Measurements from ENCODE around the gene UBA7.
"Not testable (repeated sequence)": the region's sequence is repeated elsewhere in the genome, so short reads cannot be mapped to it uniquely, and the experiment has no call there.

DNA sequence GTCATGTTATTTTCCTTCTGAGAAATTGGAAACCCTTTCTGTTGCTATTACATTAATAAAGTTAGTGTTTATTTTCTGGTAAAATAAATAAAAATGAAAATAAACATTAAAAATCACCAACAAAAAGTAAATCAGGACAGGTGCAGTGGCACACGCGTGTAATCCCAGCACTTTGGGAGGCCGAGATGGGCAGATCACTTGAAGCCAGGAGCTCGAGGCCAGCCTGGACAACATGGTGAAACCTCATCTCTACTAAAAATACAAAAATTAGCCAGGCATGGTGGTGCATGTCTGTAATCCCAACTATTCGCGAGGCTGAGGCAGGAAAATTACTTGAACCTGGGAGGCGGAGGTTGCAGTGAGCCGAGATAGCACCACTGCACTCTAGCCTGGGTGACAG lies 37.7 kb downstream of the UBA7 start:
- TF ChIP-seq CTCF (conservative IDR thresholded peaks at IDR 0.05); ZFX (IDR thresholded peaks at IDR 0.05): not testable (repeated sequence)
